ENCODE results near the gene EMX1.

The EMX1 gene

GRCh38 chr2:72935611-72935957 lies 18.3 kb downstream of the EMX1 start:
- no peak for DNase-seq (ENCODE audit: low spot score)
- no peak for TF ChIP-seq CTCF (IDR thresholded peaks at IDR 0.05; ENCODE audit: extremely low read depth, insufficient read depth, missing control alignments)
- in situ Hi-C loops (cut with MboI; ENCODE audit: low pct_unique_long_range_greater_than_20kb, low sequenced_read_pairs, unreplicated experiment), result no loop called here

GRCh38 chr2:72936660-72937355 lies 19.5 kb downstream of the EMX1 start:
- no peak for TF ChIP-seq CTCF (IDR thresholded peaks at IDR 0.05; ENCODE audit: extremely low read depth, insufficient read depth, missing control alignments)
- no peak for DNase-seq (ENCODE audit: low spot score)
- in situ Hi-C loops (cut with MboI; ENCODE audit: low pct_unique_long_range_greater_than_20kb, low sequenced_read_pairs, unreplicated experiment), result no loop called here

GRCh38 chr2:72937356-72937669 lies 20.0 kb downstream of the EMX1 start:
- in situ Hi-C loops (cut with MboI; ENCODE audit: low pct_unique_long_range_greater_than_20kb, low sequenced_read_pairs, unreplicated experiment), result no loop called here
- no peak for TF ChIP-seq CTCF (IDR thresholded peaks at IDR 0.05; ENCODE audit: extremely low read depth, insufficient read depth, missing control alignments)
- no peak for DNase-seq (ENCODE audit: low spot score)

GRCh38 chr2:72938455-72938854 lies 21.1 kb downstream of the EMX1 start:
- TF ChIP-seq CTCF (IDR thresholded peaks at IDR 0.05; ENCODE audit: extremely low read depth, insufficient read depth, missing control alignments), result no peak
- in situ Hi-C loops (cut with MboI; ENCODE audit: low pct_unique_long_range_greater_than_20kb, low sequenced_read_pairs, unreplicated experiment), result no loop called here
- no peak for DNase-seq (ENCODE audit: low spot score)

GRCh38 chr2:72940361-72940760 lies 23.0 kb downstream of the EMX1 start:
- no peak for TF ChIP-seq CTCF (IDR thresholded peaks at IDR 0.05; ENCODE audit: extremely low read depth, insufficient read depth, missing control alignments)
- in situ Hi-C loops (cut with MboI; ENCODE audit: low pct_unique_long_range_greater_than_20kb, low sequenced_read_pairs, unreplicated experiment), result no loop called here
- no peak for DNase-seq (ENCODE audit: low spot score)

GRCh38 chr2:72940786-72941185 lies 23.5 kb downstream of the EMX1 start:
- no peak for TF ChIP-seq CTCF (IDR thresholded peaks at IDR 0.05; ENCODE audit: extremely low read depth, insufficient read depth, missing control alignments)
- in situ Hi-C loops (cut with MboI; ENCODE audit: low pct_unique_long_range_greater_than_20kb, low sequenced_read_pairs, unreplicated experiment), result no loop called here
- DNase-seq (ENCODE audit: low spot score), result no peak

- DNase-seq (ENCODE audit: low spot score), result no peak
Observed at GRCh38 chr2:72942293-72942692, 25.0 kb downstream of the EMX1 start.

More at GRCh38 chr2:72942293-72942692, 25.0 kb downstream of the EMX1 start:
- no peak for TF ChIP-seq CTCF (IDR thresholded peaks at IDR 0.05; ENCODE audit: extremely low read depth, insufficient read depth, missing control alignments)
- in situ Hi-C loops (cut with MboI; ENCODE audit: low pct_unique_long_range_greater_than_20kb, low sequenced_read_pairs, unreplicated experiment), result no loop called here

Measured in GM13977 (cell line).